DMS79 treated with DMSO at 0.1 percent for 48 hours (cell line): ENCODE measurements around the gene PFKP.
"Not testable (repeated sequence)": the region's sequence is repeated elsewhere in the genome, so short reads cannot be mapped to it uniquely, and the experiment has no call there.

Source experiments
- DNase-seq: peaks from one replicate; lab custom pipeline; 2025; lab: John Stamatoyannopoulos, UW

PFKP gene

DNA sequence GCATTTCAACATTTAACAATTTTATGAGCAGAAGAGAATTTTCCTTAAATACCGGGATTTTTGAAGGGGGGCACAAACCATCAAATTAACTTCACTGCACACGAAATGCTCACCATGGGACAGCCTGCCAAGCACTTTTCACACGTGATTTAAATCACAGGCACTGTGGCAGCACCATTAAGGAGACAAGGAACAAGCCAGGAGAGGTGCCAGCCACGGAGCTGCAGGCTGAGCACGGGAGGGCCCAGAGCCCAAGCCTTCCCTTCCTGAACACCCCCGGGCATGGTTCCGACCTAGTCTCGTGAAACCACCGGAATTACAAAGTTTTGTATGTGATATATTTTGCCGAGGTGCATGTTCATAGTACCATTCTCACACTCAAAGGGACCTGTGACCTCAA lies 91.8 kb downstream of the PFKP start:
- DNase-seq: no peak

DNA sequence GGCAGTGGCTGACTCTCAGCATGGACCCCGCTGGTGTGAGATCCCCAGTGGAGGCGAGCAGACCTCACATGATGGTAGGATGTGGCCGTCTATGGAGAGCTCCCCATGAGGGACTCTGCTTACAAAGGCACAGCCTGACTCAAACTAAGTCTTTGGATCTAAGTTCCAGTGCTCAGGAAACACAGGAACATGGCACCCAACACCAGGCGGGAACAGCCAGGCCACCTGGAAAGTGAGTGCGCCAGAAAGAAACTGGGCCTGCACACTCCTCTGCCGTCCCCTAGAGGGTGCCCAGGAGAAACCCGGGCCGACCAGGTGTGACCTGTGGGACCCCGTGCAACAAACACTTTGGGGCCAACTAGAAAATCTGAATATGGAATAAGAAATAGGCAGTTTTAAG lies 95.2 kb downstream of the PFKP start:
- DNase-seq: no peak

DNA sequence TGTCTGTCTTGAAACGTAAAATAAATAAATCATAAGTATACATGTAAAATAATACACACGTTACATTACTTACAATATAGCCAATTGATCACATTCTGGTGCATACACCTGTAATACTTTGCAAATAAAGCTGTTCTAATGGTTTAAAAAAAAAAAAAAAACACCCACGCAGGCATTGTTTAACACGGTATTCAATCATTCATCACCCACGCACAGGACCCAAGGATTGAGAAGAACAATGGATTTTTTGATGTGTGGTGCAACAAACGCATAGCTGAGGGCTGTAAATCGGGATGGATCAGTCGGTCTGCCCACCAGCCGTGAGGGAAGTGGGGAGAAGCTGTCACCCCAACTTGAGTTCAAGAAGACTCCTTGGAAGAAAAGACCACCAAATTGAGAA lies 96.5 kb downstream of the PFKP start:
- DNase-seq: no peak

GRCh38 chr10:3165196-3165595 lies 97.8 kb downstream of the PFKP start:
- no peak for DNase-seq

DNA sequence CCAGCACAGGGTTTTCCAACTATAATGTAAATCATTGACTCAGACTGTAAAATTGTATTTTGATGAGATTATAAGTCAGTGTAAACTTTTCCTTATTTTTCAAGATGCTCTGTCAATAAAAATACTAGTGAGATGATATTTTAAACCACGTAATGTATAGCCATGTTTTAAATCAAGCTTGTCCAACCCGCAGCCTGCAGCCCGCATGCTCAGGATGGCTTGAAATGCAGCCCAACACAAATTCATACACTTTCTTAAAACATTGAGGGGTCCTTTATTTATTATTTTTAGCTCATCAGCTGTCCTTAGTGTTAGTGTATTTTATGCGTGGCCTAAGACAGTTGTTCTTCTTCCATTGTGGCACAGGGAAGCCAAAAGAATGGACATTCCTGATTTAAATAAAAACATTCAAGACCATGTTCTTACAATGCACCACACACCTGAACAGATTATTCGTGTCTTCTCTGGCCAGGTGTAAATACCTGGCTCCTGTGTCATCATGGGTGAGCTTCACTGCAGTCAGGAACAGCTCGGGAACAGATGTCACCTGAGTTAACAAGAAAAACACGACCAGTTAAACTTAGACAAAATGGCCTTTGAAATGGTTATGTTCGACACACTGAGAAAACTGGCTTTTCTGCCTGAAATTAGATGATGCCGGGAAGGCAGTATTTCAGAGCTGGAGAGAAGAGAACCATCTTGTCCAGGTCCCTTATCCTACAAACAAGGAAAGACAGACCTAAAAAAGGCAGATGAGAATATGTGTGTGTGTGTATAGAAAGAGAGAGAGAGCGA lies 99.3 kb downstream of the PFKP start:
- no peak for DNase-seq

DNA sequence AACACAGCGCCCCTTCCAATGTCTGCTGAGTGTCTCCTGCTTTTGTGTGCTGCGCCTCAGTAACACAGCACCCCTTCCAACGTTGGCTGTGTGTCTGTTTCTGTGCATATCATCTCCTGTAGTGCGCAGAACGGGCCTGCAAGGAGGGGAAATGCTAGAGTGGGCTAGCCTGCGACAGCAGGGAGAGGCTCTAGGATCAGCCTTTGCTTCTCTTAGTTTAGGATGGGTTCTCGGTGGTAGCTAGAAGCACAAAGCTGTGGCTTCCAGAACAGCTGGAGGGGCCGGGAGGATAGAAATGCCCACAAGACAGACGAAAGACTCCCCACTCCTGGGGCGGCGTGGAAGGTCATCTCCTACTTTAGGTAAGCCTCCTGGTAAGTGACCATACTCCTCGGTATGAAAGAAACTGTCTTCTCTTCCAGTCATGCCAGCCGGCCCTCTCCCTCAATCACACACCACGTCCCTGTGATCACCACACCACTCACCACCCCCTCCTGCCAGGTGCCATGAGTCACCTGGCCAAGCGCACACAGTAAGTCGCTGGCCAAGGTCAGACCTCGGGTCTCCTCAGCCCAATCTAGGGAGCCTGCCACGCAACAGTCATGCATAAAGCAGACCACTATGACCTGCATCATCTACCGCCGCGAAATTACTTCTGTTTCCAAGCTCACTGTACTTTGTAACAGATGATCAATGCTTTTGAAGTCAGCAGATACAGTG lies 100.4 kb downstream of the PFKP start:
- DNase-seq: no peak

DNA sequence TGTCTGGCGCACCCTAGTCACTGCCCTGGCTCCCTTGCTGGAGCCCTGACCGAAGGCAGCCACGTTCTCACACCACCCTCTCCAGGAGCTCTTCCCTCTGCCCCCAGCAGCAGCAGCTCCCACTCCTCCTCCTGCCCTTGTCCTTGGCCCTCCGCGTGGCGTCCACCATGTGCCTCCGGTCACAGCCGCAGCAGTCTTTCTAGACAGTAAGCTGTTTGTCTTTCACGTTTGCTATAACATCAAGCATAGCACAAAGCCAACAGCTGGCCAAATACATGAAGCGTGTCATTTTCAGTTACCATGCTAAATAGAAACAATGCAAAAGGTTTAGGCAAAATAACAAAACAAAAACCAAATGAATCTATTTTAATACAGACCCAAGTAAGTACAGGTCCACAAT lies 101.9 kb downstream of the PFKP start:
- no peak for DNase-seq

DNA sequence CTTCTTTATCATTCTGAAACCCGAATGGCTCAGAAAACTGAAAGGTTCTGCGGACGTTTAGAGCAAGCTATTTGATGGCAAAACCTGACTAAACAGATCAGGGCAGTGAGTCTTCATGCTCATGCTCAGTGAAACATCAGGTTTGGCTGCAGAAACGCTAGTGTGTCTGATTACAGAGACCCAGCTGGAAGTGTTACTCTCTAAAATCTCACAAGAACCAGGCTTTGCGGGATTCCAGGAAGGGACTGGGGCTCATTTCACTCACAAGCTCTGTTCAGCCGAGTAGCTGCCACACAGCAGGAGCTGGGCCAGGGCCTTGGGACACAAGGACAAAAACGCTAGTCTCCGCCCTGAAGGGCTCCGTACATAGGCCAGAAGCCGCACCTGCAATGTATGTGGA lies 102.3 kb downstream of the PFKP start:
- no peak for DNase-seq

GRCh38 chr10:3171488-3171887 lies 104.1 kb downstream of the PFKP start:
- not testable (repeated sequence) for DNase-seq

- DNase-seq: no peak
Observed at GRCh38 chr10:3172081-3172445, 104.7 kb downstream of the PFKP start.

DNA sequence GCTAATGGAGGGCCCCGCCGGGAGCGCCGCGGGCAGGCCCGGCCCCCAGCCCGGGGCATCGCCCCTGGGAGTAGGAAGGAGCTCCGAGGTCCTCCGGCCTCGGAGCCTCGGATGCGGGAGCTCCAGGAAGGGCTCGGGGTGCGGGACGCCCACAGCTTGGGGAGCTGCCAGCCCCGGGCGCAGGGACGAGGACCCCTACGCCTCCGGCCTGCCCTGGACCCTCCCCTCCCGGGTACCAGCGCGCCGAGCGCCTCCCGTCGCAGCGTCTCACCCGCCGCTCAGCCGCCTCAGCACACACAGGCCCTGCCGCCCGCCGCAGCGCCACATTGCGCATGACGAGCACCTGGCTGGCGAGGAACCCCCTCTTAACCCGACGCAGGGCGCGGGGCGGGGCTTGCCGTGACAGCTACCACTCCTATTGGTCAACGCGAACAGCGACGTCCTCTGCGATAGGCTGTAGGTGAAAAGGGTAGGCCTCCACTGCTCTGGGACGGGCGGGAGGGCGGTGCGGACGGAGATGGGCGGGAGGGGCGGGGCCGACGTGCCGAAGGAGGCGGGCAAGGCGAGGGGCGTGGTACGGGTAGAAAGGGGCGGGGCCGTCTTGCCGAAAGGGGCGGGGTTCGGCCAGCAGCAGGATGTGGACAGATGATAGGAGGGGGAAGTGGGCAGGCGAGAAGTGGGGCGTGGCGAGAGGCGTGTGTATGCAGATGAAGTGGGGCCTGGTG lies 105.3 kb downstream of the PFKP start, which contains the start of gene PITRM1:
TSS of gene PITRM1 (minus strand) at position 337 of the 725 bp plus-strand sequence. CDS start at position 327, 10 bp downstream.
- peak; percentile 87 for DNase-seq

- DNase-seq: no peak
Observed at GRCh38 chr10:3173171-3173878, 106.0 kb downstream of the PFKP start.

DNA sequence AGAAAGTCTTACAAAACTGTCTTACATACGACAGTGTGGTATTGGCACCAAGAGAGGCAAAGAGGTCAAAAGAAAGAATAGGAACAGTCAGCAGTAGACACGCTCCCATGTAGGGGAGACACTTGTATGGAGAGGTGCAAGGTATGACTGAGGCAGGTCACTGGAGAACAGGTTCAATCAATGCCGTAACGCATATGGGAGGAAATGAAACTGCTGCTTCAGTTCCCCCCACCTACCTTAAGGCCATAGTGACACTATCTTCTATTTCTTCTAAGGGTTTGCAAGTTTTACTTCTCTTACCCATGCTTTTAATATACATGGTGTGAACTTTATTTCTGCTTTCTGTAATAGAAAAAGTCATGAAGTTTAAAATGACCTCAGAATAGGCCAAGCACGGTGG lies 110.7 kb downstream of the PFKP start:
- no peak for DNase-seq

DNA sequence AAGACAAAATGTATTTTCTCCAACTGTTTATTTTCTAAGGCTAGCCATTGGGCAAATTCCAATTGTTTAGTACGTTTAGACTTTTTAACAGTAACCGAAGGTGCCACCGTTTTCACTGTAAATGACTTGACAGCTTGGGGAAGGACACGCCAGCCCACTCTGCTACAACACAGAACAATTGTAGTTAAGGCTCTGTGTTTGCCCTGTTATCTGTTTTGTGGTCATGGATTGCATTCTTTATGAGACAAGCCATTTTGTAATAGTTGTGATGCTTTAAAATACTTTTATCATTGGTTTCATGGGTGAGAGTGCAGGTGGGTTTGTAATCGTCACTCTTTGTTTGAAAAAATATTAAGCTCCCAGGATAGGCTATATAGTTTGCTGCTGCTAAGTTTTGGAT lies 111.8 kb downstream of the PFKP start:
- no peak for DNase-seq

DNA sequence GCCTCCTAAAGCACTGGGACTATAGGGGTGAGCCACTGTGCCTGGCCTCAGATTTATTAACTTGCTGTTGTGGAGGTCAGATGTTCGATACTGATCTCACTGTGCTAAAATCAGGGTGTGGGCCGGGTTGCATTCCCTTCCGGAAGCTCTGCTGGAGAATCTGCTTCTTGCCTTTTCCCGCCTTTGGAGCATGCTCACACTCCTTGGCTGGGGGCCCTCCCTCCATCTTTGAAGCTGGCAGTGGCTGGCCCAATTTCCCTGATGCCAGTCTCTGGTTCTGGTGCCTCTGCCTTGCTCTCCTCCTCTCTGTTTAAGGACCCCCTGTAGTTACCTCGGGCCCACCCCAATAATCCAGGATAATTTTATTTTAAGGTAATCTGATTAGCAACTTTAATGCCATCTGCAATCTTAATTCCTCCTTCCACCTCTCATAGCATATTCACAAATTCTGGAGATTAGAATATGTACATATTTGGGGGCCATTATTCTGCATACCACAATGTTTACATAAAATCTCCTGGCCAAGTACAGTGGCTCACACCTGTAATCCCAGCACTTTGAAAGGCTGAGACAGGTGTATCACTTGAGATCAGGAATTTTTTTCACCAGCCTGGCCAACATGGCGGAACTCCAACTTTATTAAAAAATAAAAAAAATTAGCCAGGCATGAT lies 113.1 kb downstream of the PFKP start:
- DNase-seq: no peak

- DNase-seq: no peak
Observed at GRCh38 chr10:3185386-3185785, 118.0 kb downstream of the PFKP start.

GRCh38 chr10:3186368-3186767 lies 119.0 kb downstream of the PFKP start:
- no peak for DNase-seq
